Vagina (tissue), 2 donors: ENCODE data around the gene FBXO42.

Experiments used
- CTCF ChIP-seq, 3 experiments: fragments of 450-650 bp in 2 of 3; fragments of 200-600 bp in 1 of 3; sonication (generic) in 1 of 3; IDR thresholded peaks; one replicate each; pipeline ENCODE4 v1.5.1; 2017 to 2019; ENCODE audit warnings: antibody characterized with exemption in 3 of 3, mild to moderate bottlenecking in 2 of 3, moderate library complexity in 2 of 3
- POLR2A ChIP-seq, 2 donors: fragments of 450-650 bp; IDR thresholded peaks; one replicate each; pipeline ENCODE4 v1.6.1; 2017; ENCODE audit warnings: antibody characterized with exemption in 2 of 2, mild to moderate bottlenecking in 2 of 2, moderate library complexity in 2 of 2
- POLR2AphosphoS5 ChIP-seq, 2 donors: sonication (generic); formaldehyde crosslinking; IDR thresholded peaks; one replicate each; pipeline ENCODE4 v1.9.0; 2017; ENCODE audit warnings: antibody characterized with exemption in 2 of 2, mild to moderate bottlenecking in 2 of 2, low read depth in 1 of 2; ENCODE audit not compliant: insufficient read depth in 1 of 2

- no peak for TF ChIP-seq CTCF (IDR thresholded peaks at IDR 0.05)
- TF ChIP-seq POLR2A (IDR thresholded peaks at IDR 0.05) = no peak
- TF ChIP-seq POLR2AphosphoS5 (IDR thresholded peaks at IDR 0.05; ENCODE audit: insufficient read depth in 1 of 2, low read depth in 1 of 2) = no peak
These were observed 109.6 kb downstream of the FBXO42 start for GRCh38 chr1:16242556-16243214.
